Trophoblast cell (in vitro differentiated cells and primary cell): ENCODE data around the gene A1BG.
"Not testable (repeated sequence)": the region's sequence is repeated elsewhere in the genome, so short reads cannot be mapped to it uniquely, and the experiment has no call there.

Experiments used
- DNase-seq, 2 donors: peaks; one replicate each; pipeline ENCODE4 v3.0.0-alpha.2; 2016
- H2AFZ ChIP-seq: 2 replicates; pipeline ENCODE4 v1.6.1; 2013; ENCODE audit warnings: low read length, moderate library complexity, mild to moderate bottlenecking; ENCODE audit not compliant: insufficient read depth, poor library complexity
- H2AK5ac ChIP-seq: 2 replicates; pipeline ENCODE4 v1.6.1; 2013; ENCODE audit warnings: mild to moderate bottlenecking, low read length
- H2BK120ac ChIP-seq: 2 replicates; pipeline ENCODE4 v1.6.1; 2013; ENCODE audit warnings: low read length, mild to moderate bottlenecking, moderate library complexity; ENCODE audit not compliant: insufficient read depth, poor library complexity
- H2BK12ac ChIP-seq: 2 replicates; pipeline ENCODE4 v1.6.1; 2013; ENCODE audit warnings: mild to moderate bottlenecking, low read length, moderate library complexity
- H2BK5ac ChIP-seq: 2 replicates; pipeline ENCODE4 v1.6.1; 2013; ENCODE audit warnings: low read length, low read depth, moderate library complexity, mild to moderate bottlenecking; ENCODE audit not compliant: poor library complexity
- H3K14ac ChIP-seq: 2 replicates; pipeline ENCODE4 v1.6.1; 2013; ENCODE audit warnings: mild to moderate bottlenecking, low read length
- H3K18ac ChIP-seq: 2 replicates; pipeline ENCODE4 v1.6.1; 2013; ENCODE audit warnings: mild to moderate bottlenecking, low read length
- H3K23ac ChIP-seq: 2 replicates; pipeline ENCODE4 v1.6.1; 2013; ENCODE audit warnings: low read length
- H3K27ac ChIP-seq: 2 replicates; pipeline ENCODE4 v1.5.1; 2013; ENCODE audit warnings: low read depth, mild to moderate bottlenecking, inconsistent platforms, low read length, moderate library complexity
- H3K27me3 ChIP-seq: 2 replicates; pipeline ENCODE4 v1.6.1; 2013; ENCODE audit warnings: inconsistent platforms, mild to moderate bottlenecking, low read length, moderate library complexity; ENCODE audit not compliant: insufficient read depth
- H3K36me3 ChIP-seq, 2 experiments: 1 replicate in 1 of 2; 2 replicates in 1 of 2; pipeline ENCODE4 v1.6.1; 2013; ENCODE audit warnings: low read length in 2 of 2, mild to moderate bottlenecking in 2 of 2, moderate library complexity in 1 of 2; ENCODE audit not compliant: insufficient read depth in 2 of 2, control insufficient read depth in 1 of 2
- H3K4ac ChIP-seq: 2 replicates; pipeline ENCODE4 v1.6.1; 2013; ENCODE audit warnings: low read depth, mild to moderate bottlenecking, low read length, moderate library complexity
- H3K4me1 ChIP-seq, 2 experiments: 1 replicate in 1 of 2; 2 replicates in 1 of 2; pipeline ENCODE4 v1.6.1; 2013; ENCODE audit warnings: low read length in 2 of 2, mild to moderate bottlenecking in 2 of 2, moderate library complexity in 1 of 2; ENCODE audit not compliant: insufficient read depth in 2 of 2, control insufficient read depth in 1 of 2
- H3K4me2 ChIP-seq: 2 replicates; pipeline ENCODE4 v1.6.1; 2013; ENCODE audit warnings: inconsistent platforms, mild to moderate bottlenecking, low read length, moderate library complexity
- H3K4me3 ChIP-seq: 2 replicates; pipeline ENCODE4 v1.5.1; 2013; ENCODE audit warnings: mild to moderate bottlenecking, low read depth, low read length, inconsistent platforms
- H3K79me1 ChIP-seq: one replicate; pipeline ENCODE4 v1.6.1; 2013; ENCODE audit warnings: low read length
- H3K79me2 ChIP-seq: 2 replicates; pipeline ENCODE4 v1.6.1; 2013; ENCODE audit warnings: low read length, mild to moderate bottlenecking; ENCODE audit not compliant: control insufficient read depth, insufficient read depth, poor library complexity
- H3K9ac ChIP-seq: 2 replicates; pipeline ENCODE4 v1.6.1; 2013; ENCODE audit warnings: mild to moderate bottlenecking, low read length
- H3K9me3 ChIP-seq: 2 replicates; pipeline ENCODE4 v1.6.1; 2013; ENCODE audit warnings: low read depth, mild to moderate bottlenecking, control low read depth, inconsistent platforms, low read length; ENCODE audit not compliant: insufficient read depth
- H4K12ac ChIP-seq: 2 replicates; pipeline ENCODE4 v1.6.1; 2013; ENCODE audit warnings: low read depth, mild to moderate bottlenecking, low read length, moderate library complexity
- H4K8ac ChIP-seq: 2 replicates; pipeline ENCODE4 v1.6.1; 2013; ENCODE audit warnings: low read depth, mild to moderate bottlenecking, low read length, moderate library complexity
- H4K91ac ChIP-seq: one replicate; pipeline ENCODE4 v1.6.1; 2013; ENCODE audit warnings: low read depth, mild to moderate bottlenecking, low read length, moderate library complexity
- WGBS: extraction: QIAGEN DNeasy Blood & Tissue Kit; methylation state at CpG from one replicate; pipeline ENCODE4 v1.1.7; 2013; ENCODE audit warnings: missing lambda C conversion rate; ENCODE audit not compliant: insufficient read length, insufficient coverage; ENCODE audit errors: extremely low coverage; 5-methylcytosine and 5-hydroxymethylcytosine counted together

The A1BG gene

GRCh38 chr19:58317476-58318072 is 35.7 kb downstream of the A1BG start:
- H3K23ac ChIP-seq, result no peak overlapping the region
- peaks cover 15 to 29% of the 10 kb centered on the region in 2 experiments for H3K36me3 ChIP-seq
- H2AK5ac ChIP-seq, result no peak overlapping the region
- H4K91ac ChIP-seq, result no peak overlapping the region
- H4K12ac ChIP-seq, result no peak overlapping the region
- no peaks in the 10 kb centered on the region for H3K27me3 ChIP-seq
- H2BK5ac ChIP-seq, result no peak overlapping the region
- no peak overlapping the region for H3K4ac ChIP-seq
- H4K8ac ChIP-seq, result no peak overlapping the region
- H3K27ac ChIP-seq, result no peak overlapping the region
- no peaks in the 10 kb centered on the region for H3K79me1 ChIP-seq
- no peaks in the 10 kb centered on the region for H3K79me2 ChIP-seq
- no peak overlapping the region for H2AFZ ChIP-seq
- peak in 1 of 2 donors; percentile 61 for DNase-seq
- no peak overlapping the region for H3K18ac ChIP-seq
- no peaks in the 10 kb centered on the region for H3K4me1 ChIP-seq
- no peak overlapping the region for H3K14ac ChIP-seq
- H3K9ac ChIP-seq, result no peak overlapping the region
- no peak overlapping the region for H2BK12ac ChIP-seq
- no peak overlapping the region for H2BK120ac ChIP-seq
- H3K9me3 ChIP-seq, result peaks cover 2% of the 10 kb centered on the region
- no CpG with 5 or more reads among the region's 7 CpGs for WGBS
- no peak overlapping the region for H3K4me3 ChIP-seq
- H3K4me2 ChIP-seq, result no peak overlapping the region

- no peak overlapping the region for H2AK5ac ChIP-seq
- H3K4ac ChIP-seq, result no peak overlapping the region
- no peak overlapping the region for H3K27ac ChIP-seq
- H3K14ac ChIP-seq, result no peak overlapping the region
- DNase-seq, result no peak
- H3K79me1 ChIP-seq, result no peaks in the 10 kb centered on the region
- WGBS, result no CpG with 5 or more reads among the region's 2 CpGs
- no peak overlapping the region for H3K9ac ChIP-seq
- peaks cover 4% of the 10 kb centered on the region for H3K9me3 ChIP-seq
- H3K27me3 ChIP-seq, result no peaks in the 10 kb centered on the region
- H2BK5ac ChIP-seq, result no peak overlapping the region
- H3K79me2 ChIP-seq, result no peaks in the 10 kb centered on the region
- no peak overlapping the region for H3K4me3 ChIP-seq
- no peak overlapping the region for H3K23ac ChIP-seq
- H3K36me3 ChIP-seq, result peaks cover 24 to 41% of the 10 kb centered on the region in 2 experiments
- no peak overlapping the region for H3K18ac ChIP-seq
- no peak overlapping the region for H4K12ac ChIP-seq
- no peak overlapping the region for H4K8ac ChIP-seq
- H2BK120ac ChIP-seq, result no peak overlapping the region
- no peak overlapping the region for H2AFZ ChIP-seq
- H2BK12ac ChIP-seq, result no peak overlapping the region
- H4K91ac ChIP-seq, result no peak overlapping the region
- no peak overlapping the region for H3K4me2 ChIP-seq
- no peaks in the 10 kb centered on the region for H3K4me1 ChIP-seq
These were observed 37.7 kb downstream of the A1BG start for GRCh38 chr19:58315580-58315979.

DNA sequence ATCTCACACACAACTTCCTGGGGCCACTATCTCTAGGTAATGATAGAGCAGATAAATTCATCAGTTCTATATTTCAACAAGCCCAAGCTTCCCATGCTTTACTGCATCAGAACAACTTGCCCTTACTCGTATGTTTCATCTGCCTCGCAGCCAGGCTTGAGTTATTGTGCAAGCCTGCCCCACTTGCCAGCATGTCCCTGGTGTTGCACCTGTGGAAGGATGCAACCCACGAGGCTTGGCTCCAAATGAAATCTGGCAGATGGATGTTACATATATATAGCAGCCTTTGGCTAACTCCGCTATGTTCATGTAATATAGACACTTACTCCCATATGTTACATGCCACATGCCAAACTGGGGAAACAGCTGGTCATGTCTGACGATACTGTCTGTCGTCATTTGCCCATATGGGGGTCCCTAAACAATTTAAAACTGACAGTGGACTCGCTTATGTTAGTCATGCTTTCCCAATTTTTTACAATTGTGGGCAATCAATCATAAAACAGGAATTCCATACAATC is 41.9 kb downstream of the A1BG start:
- Histone ChIP-seq H3K79me2 (no peaks in the 10 kb centered on the region), H2BK120ac (no peak overlapping the region), H3K4me1 (no peaks in the 10 kb centered on the region), H3K27ac (no peak overlapping the region), H2AK5ac (no peak overlapping the region), H3K27me3 (no peaks in the 10 kb centered on the region), H2BK5ac (no peak overlapping the region), H3K4ac (no peak overlapping the region), H3K14ac (no peak overlapping the region), H3K18ac (no peak overlapping the region), H3K23ac (no peak overlapping the region), H3K79me1 (no peaks in the 10 kb centered on the region), H2BK12ac (no peak overlapping the region), H4K91ac (no peak overlapping the region), H3K4me3 (no peak overlapping the region), H3K9me3 (peaks cover 4% of the 10 kb centered on the region), H2AFZ (no peak overlapping the region), H3K4me2 (no peak overlapping the region), H4K8ac (no peak overlapping the region), H4K12ac (no peak overlapping the region), H3K36me3 (peaks cover 29 to 54% of the 10 kb centered on the region in 2 experiments), H3K9ac (no peak overlapping the region)
- no peak for DNase-seq
- WGBS, result no CpG with 5 or more reads among the region's 7 CpGs

- not testable (repeated sequence) for H3K14ac ChIP-seq, H3K18ac ChIP-seq, H3K79me1 ChIP-seq, H3K4me2 ChIP-seq, H4K91ac ChIP-seq, H2AFZ ChIP-seq, H2BK12ac ChIP-seq, H3K4me3 ChIP-seq, H3K79me2 ChIP-seq, H2BK5ac ChIP-seq, H3K9ac ChIP-seq, H2AK5ac ChIP-seq, H2BK120ac ChIP-seq, H3K27me3 ChIP-seq, H3K4ac ChIP-seq, H3K27ac ChIP-seq, H3K4me1 ChIP-seq, H4K12ac ChIP-seq, H3K23ac ChIP-seq, H4K8ac ChIP-seq, H3K9me3 ChIP-seq
- DNase-seq, result peak in 1 of 2 donors; percentile 18
- WGBS, result no CpG with 5 or more reads among the region's 13 CpGs
- peaks cover 27 to 55% of the 10 kb centered on the region in 2 experiments for H3K36me3 ChIP-seq
These were observed 42.6 kb downstream of the A1BG start for GRCh38 chr19:58310685-58311084.
